Urothelium cell line (cell line): Measurements from ENCODE around the gene SYT13.
A peak's percentile ranks its signal among the peaks of the same experiment; 100 is the strongest.

Source experiments
- DNase-seq: peaks from one replicate; pipeline ENCODE4 v3.0.0; 2011; ENCODE audit warnings: low spot score, mixed read lengths
- FAIRE-seq: peaks from 2 replicates; lab custom pipeline; 2011; peaks lifted over from hg19 to GRCh38; lab: Jason Lieb, UNC

SYT13 gene, protein sequence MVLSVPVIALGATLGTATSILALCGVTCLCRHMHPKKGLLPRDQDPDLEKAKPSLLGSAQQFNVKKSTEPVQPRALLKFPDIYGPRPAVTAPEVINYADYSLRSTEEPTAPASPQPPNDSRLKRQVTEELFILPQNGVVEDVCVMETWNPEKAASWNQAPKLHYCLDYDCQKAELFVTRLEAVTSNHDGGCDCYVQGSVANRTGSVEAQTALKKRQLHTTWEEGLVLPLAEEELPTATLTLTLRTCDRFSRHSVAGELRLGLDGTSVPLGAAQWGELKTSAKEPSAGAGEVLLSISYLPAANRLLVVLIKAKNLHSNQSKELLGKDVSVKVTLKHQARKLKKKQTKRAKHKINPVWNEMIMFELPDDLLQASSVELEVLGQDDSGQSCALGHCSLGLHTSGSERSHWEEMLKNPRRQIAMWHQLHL

DNA sequence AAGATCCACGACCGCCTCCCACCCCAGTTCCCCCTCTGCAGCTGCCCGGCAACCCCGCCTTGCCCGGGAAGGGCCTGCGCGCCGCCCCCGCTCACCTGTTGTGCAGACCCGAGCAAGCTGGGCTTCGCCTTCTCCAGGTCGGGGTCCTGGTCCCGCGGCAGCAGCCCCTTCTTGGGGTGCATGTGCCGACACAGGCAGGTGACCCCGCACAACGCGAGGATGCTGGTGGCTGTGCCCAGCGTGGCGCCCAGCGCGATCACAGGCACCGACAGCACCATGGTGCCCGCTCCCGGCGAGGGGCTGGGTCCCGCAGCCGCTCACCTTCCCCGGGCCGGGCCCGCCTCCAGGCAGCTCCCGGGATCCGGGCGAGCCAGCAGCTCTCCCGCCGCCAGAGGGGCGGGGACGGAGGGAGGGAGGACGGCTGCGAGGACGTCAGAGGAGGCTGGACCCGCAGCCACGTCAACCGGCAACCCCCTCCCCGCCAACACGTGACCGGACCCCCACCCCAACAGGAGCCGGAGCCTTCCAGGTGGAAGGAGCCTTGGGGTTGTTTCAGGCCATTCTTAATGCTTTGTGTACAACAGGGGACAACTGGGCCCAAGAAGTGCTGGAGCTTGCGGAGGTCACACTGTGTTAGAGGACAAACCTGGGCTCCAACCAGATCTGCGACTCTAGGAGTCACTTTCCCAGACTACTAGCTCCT, at the start of gene SYT13:
SYT13 (minus strand) TSS at position 412 of the 703 bp plus-strand sequence; CDS start at position 278, 134 bp downstream.
- DNase-seq = no peak
- no peak for FAIRE-seq

DNA sequence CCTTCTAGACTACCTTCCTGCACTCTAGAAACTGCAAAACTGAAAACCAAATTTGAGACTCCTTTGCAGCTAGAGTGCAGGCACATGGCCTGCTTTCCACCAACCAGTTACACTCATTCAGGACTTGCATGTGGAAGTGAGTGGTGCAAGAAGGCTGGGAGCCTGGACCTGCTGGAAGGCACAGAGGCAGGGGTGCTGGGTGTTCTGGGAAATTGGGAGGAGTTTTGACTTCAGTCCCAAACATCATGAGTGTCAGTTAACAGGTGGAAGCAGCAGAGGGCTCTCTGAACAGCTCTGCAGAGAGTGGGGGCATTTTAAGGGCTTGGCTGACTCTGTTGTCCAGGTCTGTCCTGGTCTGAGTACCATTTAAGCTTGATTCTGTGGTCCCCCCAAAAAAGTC, 49.3 kb upstream of the SYT13 start:
- DNase-seq = no peak
- FAIRE-seq = no peak

DNA sequence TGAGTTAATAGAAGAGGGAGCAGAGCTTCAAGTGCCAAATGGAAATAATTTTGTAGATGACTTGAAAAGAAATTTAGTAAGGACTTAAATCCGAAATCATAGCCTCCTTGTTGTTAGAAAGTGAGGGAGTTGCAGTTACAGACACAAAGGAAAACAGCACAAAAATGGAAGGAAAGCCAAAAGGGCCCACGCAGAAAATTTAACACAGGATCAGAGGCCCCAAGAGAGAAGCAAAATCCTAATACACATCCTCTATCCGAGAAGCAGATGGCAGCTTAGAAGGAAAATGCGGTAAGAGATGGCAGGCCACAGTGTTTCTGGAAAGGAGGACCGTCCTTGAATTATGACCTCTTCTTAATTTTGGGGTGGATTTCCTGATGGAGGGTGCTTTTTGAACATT, 48.7 kb upstream of the SYT13 start:
- DNase-seq = no peak
- FAIRE-seq = no peak

DNA sequence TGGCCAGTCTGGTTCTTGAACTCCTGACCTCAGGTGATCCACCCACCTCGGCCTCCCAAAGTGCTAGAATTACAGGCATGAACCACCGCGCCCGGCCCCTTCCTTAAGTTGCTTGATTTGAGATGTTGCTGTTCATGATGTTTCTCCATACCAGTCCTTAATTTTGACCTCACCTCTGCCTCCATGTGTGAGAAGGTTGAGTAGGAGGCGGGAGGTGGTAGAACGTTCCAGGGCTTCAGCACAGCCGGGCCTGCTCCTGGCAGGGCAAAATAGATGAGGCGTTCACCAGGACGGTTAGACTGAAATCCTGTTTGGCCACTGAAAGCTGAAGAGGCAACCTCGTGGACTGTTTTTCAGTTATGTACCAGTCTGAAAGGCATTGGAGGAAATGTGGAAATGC, 48.3 kb upstream of the SYT13 start:
- no peak for DNase-seq
- FAIRE-seq = no peak

DNA sequence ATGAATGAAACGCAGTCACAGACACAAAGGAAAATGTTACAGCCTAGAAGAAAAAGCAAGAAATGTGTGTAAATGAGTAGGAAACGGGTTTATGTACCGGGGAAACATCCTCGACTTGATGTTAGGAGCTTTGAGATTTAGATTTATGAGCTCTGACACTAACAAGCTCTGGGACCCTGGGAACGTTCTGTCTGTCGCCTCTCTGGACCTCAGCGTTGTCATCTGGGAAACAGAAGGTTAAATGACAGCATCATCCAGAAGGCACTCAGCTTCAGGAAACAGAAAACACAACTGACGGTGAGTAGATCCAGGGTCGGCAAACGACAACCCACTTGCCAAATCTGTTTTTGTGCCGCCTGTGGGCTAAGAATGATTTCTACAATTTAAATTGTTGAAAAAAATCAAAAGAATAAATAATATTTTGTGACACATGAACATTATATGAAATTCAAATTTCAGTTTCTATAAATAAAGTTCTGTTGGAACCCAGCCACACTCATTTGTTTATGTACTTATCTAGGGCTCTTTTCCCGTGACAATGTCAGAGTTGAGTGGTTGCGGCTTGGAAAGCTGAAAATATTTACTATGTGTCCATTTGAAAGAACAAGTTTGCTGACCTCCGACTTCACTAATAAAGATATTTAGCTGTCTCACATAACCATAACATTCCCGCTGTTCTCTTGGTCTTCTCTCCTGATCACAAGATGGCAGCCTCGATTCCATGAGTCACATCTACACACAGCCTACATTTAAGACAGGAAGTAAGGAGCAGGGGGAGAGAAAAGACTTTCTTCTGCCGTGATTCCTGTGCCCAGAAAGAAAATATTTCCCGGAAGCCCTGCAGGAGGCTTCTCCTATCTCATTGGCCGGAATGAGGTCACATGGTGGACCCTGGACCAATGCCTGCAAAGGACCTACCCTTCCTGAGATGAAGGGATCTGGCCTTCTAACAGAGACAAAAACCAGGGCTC, 47.1 kb upstream of the SYT13 start:
- DNase-seq = peak; percentile 80
- FAIRE-seq = no peak

DNA sequence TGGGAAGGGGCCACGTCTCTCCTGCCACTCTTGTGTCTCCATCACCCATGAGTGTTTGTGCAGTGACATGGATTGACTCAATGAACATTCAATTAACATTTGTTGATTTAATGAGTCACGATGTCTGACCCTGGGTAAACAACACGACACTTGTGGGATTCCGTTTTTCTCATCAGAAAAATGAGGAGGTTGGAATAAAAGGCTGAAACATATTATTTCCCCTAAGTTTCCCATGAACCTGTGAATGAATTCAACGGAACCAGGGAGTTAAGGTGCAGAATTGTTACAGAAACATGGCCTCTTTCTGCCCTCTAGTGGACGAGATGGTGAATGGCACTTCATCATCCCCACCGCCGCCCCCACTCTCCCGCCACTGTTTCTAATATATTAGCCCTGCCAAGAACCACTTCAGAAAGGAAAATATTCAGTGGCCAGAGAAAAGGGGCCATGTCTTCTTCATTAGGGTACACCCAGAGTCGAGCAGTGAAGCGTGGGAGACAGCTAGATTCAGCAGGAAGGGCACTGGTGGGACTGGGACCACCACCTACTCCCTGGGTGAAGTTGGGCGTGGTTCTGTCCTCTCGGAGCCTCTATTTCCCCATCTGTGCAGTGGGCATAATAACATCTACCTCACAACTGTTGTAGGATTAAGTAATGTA, 46.3 kb upstream of the SYT13 start:
- DNase-seq (peak; percentile 74), FAIRE-seq (peak; percentile 82)

DNA sequence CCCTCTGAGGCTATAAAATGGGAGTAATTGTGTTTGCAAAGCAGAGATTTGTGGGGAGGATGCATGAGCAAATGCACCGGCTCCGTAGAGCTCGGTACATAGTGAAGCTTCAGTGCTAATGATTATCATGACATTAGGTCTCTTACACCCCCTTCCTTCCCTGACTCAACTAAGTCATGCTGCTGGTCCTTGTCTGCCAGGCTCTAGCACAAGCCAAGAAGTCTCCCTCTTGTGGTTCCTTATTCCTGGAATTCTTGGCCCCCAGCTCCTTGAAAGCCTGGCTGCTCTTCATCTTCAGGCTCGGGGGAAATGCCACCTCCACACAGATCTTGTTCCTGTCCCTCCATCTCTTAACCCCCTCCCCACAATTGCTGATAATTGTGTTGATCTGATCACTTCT, 45.7 kb upstream of the SYT13 start:
- FAIRE-seq = peak; percentile 61
- DNase-seq = no peak

DNA sequence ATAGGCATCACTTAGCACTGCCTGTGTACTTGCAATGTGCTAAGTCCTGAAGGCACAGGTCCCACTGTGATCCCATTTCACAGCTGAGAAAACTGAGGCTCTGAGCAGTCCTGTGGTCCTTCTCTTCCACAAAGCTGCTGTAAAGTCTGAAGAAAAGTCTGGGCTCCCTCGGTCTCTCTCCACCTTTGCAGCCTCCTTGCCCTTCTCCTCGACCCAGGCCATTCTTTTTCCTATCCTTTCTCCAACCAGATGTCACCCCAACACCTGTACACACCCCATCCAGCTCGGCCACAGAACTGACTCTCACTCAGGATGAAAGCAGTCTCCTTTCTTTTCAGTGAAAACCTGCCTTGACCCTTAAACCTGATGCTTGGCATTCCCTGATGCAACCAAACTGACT, 42.6 kb upstream of the SYT13 start:
- FAIRE-seq (no peak), DNase-seq (no peak)

DNA sequence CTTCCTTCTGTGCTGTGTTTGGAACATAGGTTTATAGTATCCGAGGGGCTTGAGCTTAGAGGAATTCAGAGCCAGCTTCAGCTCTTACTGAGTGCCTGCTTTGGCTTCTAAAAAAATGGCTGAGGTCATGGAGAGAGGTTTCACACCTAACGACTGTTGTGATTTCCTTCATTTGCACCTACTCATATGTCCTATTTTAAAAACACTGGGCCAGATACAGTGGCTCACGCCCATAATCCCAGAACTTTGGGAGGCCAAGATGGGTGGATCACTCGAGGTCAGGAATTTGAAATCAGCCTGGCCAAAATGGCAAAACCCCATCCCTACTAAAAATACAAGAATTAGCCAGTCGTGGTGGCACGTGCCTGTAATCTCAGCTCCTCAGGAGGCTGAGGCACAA, 38.3 kb upstream of the SYT13 start:
- DNase-seq = no peak
- FAIRE-seq = no peak

DNA sequence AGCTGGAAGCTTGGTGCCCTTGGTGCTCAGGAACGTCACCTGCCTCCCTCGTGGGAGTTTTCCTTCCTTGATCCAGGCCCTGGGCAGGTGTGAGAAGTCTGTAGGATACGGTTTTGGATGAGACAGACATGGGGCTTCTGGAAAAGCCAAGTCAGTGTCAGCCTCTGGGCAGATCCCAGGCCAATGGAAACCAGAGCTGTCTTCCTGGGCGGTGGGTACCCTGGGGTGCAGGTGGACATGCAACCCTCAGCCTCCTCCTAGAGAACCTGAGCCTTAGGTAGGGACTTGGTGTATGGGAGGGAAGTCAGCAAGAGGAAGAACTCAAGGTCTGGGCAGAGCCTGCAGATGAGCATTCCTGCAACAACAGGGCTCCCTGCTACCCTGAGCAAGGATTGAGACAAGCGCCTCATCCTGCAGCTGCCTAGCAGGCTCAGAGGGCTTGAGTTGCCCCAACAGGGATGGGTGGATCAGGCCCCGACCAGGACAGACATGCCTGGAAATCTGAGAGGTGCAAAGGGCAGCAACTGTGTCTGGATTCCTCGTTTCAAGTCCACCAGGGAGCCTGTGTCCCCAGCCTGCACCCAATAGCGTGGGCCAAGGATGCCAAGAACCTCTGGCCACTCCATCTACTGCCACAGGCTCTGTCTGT, 37.6 kb upstream of the SYT13 start:
- no peak for DNase-seq
- no peak for FAIRE-seq

DNA sequence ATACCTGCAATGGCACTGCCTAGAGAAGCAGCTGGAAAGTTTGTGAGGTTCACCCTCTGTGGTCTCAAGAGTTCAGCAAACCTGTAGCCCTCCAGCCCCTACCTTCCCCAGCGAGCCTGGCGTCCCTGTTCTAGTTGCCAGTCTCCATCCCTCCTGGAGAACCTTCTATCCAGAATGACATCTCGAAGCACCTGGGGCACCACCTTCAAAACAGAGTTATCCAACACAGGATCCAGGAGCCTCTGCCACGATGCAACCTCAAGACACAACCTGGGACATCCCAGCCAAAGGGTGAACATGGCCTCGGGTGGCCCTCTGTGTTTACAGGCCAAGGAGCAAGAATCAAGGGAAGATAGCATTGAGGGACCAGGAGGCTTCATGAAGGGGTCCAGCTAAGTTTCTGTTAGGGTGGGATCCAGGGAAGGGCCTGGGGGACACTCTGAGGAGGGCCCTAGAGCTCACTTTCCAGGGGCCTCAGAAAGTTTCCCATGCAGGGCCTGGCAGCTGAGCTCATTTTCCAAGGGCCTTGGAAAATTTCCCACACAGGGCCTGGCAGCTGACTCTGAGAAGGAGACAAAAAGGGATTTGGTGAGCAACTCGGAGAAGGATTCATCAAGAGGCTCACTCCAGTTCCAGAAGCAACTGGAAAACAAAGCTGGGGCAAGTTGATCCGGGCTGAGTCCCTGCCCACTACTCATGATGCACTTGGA, 36.9 kb upstream of the SYT13 start:
- DNase-seq = no peak
- no peak for FAIRE-seq

DNA sequence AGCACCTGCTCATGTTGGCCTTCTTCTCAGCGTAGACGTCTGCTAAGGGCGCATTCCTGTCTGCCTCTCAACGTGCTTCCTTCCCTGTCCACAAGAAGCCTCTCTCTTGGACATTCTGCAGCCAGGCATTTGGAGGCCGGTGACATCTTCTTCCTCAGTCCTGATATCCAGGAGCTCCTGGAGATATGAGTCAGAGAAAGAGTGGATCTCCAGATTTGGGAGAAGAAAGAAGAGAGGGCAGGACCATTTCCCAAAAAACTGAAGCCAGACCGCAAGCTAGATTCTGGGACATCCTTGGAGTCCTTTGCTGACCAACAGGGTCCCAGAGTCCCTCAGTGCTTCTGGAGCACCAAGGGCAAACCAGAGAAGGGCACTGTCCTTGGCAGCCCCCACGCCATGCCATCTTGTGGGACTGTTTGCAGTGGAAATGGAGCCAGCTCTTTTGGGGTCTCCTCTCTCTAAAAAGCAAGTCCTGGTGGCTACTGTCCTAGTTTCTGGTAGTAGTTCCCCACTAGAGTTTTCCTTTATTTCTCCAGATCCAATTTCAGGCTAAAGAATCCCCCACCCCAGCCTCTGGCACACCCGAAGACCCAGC, 36.1 kb upstream of the SYT13 start:
- FAIRE-seq = no peak

DNA sequence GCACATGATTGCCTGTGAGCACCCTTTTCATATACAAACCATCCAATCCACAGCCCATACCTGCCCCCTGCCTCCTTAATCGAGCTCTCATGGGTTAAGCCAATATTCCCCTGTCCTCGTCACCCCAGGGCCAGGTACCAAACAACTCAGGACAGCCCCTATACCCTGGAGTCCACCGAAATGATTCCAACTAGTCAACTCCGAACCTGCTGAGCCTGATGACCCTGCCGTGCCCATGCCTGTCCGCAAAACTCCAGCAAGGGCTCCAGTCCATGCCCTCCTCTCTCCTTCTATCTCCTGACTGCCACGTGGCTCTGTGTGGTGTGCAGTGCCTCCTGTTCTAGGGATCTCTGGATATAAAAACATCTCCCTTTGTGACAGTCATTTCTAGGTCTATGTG, 35.5 kb upstream of the SYT13 start:
- FAIRE-seq (no peak), DNase-seq (no peak)

More for the DNA sequence above, 36.1 kb upstream of the SYT13 start:
- DNase-seq = no peak

DNA sequence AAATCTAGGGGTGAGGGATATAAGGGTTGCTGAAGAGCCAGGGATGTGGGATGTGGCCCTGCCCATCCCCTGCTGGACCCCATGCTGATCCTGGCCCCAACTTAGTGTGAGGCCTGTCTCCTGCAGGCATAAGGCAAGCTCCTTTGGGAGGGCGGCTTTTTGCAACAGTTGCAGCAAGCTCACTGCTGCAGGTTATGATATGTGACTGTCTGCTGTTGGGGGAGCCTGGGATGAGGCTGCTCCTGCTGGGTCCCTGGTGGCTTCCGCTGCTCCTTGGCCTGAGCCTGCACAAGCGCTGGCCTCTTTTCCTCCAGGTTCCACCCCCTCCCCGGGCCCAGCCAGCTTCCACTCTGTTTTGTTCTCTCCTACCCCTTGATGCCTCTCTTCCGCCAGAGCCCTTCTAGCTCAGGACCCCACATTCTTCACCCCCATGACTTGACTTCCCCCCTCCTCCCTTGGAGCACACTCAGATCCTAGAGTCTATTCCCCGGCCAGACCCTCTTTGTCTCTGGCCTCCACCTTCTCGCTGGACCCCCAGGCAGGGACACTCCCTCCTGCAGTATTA, 35.0 kb upstream of the SYT13 start:
- no peak for FAIRE-seq
- no peak for DNase-seq

DNA sequence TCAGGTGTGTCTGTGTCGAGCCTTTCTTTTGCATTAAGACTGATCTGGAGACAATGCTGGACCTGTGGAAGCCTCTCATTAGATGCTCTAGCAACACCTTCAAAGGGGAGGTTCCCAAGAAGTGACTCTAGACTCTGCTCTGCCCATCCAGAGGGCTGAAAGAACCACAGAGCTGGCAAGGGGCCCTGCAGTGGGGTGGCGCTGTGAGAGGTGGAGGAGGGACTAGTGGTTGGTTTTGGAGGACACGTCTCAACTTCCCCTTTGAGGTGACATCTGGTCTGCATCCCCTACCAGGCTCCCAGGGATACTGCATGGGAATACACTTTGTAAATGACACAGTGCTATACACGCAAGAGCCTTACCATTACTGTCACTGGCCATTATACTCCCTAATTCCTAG, 34.2 kb upstream of the SYT13 start:
- DNase-seq (no peak), FAIRE-seq (no peak)

DNA sequence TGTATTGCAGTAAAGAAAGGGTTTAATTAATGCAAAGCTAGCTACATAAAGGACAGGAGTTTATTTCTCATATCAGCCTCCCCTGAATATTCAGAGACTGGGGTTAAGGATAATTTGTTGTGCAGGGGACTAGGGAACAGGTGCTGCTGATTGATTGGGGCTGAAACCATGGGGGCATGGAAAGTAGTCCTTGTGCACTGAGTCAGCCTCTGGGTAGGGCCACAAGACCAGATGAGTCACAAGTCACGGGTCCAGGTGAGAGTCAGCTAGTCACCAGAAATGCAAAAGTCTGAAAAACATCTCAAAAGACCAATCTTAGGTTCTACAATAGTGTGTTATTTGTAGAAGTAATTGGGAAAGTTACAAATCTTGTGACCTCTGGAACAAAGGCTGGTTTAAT, 32.9 kb upstream of the SYT13 start:
- DNase-seq (no peak), FAIRE-seq (no peak)

DNA sequence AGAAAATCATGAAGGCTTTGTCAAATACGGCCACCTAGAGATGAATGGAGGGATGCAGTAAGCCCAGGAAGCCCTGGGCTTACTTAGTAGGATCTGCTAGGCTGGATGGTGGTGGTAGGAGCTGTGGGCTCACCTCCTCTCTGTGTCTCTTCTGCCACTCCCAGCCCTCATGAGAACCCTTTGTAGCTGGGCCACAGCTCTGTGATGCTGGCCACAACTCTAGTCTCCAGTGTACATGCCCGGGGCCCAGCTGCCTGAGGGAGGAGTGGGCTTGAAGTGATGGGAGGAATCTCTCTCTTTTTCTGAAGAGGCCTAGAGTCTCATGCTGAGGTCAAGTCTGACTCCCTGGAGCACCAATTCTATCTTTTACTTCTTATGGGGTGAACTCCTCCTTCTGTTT, 32.4 kb upstream of the SYT13 start:
- FAIRE-seq = no peak
- DNase-seq = no peak

DNA sequence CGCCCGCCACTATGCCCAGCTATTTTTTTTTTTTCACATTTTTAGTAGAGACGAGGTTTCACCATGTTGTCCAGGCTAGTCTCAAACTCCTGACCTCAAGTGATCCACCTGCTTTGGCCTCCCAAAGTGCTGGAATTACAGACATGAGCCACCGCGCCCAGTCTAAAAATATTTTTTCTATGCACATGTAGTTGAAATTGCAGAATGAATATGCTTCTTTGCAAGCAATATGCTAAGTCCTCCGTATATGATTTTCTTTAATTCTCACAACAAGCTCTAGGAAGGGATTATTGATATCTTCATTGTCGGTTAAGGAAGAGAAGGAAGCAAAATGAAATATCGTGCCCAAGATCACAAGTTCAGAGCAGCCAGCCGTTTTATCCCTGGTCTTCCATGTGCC, 30.1 kb upstream of the SYT13 start:
- FAIRE-seq = no peak
- no peak for DNase-seq

DNA sequence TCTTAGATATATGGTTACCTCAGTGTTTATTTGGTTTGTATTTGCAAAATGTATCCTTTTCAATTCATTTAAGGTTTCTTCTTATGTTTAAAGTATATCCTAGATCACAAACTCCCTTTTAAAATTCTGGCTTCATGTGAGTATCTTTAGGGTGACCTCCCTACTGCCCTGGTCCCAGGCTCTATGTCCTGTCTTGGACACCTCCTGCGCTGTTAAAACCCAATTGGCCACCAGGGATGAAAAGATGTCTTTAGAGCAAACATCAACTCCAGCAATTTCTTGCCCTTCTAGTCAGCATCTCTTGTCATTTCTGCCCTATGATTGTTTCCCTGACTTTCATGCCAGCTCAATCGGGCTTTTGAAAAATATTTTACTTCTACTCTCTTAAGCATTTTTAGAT, 28.8 kb upstream of the SYT13 start:
- FAIRE-seq = no peak
- DNase-seq = no peak
